ENCODE measurements around the gene FARSA. TPM values are rescaled to one million over a fixed set of nuclear protein-coding genes. Genes with fewer than 3 reads are reported as not detected.
A peak's percentile ranks its signal among the peaks of the same experiment; 100 is the strongest.

FARSA gene
- total and polyA plus RNA-seq, 2 of the 4 experiments (the other 2 are of a cell fraction) = 49.3 to 80.9 TPM

DNA sequence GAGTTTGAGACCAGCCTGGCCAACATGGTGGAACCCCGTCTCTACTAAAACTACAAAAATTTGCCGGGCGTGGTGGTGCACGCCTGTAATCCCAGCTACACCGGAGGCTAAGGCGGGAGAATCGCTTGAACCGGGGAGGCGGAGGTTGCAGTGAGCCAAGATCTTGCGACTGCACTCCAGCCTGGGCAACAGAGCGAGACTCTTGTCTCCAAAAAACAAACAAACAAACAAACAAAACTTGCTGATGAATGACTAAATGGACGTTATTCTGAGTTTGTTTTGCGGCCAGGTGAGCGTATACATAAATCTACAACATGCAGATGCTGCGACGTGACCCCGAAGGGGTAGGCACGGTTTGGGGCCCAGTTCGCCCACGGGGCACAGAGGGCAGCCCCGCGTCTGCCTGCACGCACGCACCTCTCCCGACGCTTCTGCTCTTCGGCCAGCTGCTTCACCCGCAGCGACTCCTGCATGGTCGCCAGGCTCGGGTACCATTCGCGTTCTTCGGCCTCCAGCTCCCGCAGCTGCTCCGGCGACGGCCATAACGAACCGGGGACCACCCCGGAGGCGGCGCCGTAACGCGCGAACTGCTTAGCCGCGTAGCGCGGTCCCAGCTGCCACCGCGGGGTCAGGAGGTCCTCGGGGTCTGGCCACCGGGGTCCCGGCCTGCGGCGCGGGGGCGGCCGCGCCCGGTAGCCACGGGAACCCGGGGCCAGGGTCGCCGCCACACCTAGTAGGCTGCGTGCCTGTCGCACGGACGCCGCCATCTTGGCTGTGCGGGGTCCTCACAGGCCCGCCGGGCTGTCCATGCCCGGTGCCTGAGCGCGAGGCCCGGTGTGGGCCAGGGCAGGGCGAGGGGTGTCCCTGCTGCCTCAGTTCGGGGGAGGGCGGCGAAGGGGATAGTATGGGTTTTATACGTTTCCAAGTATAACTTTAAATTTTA is 23.2 kb upstream of the FARSA start, which contains the start of gene GADD45GIP1:
Gene GADD45GIP1 (minus strand): TSS at position 778 of the 943 bp plus-strand sequence. CDS start 11 bp downstream, at position 767.
- H3K27ac ChIP-seq (ENCODE audit: insufficient read depth, low read length) = peak within 1 kb of the TSS; percentile 88
- in situ Hi-C loops (cut with MboI; ENCODE audit: low sequenced_read_pairs) (no loop called here), dilution Hi-C loops (cut with HindIII; ENCODE audit: low sequenced_read_pairs, unreplicated experiment) (no loop called here), intact Hi-C loops (cut with micrococcal nuclease) (no loop called here)
- peak within 1 kb of the TSS; percentile 84 for H3K23ac ChIP-seq (ENCODE audit: low read depth, low read length)
- H4K20me1 ChIP-seq (ENCODE audit: insufficient read depth, low read length) = peaks cover 25% of the 10 kb centered on the region; the same call in 1 of the 2 replicates
- peak within 1 kb of the TSS; percentile 71 for H3K56ac ChIP-seq (ENCODE audit: extremely low read depth, insufficient read depth, low read length)
- peak within 1 kb of the TSS; percentile 98 for H4K5ac ChIP-seq (ENCODE audit: low read depth, low read length)
- peak within 1 kb of the TSS; percentile 83 for H2AK5ac ChIP-seq (ENCODE audit: low read depth, low read length)
- peak within 1 kb of the TSS; percentile 88 for H2AK9ac ChIP-seq (replicated peaks; ENCODE audit: low read depth, low read length, poor library complexity)
- H4K8ac ChIP-seq (ENCODE audit: low read depth in 2 of 2, low read length in 2 of 2) = peak within 1 kb of the TSS; percentile 94 to 98
- H3K4me2 ChIP-seq (ENCODE audit: low read depth, low read length) = peak within 1 kb of the TSS; percentile 93
- no peaks in the 10 kb centered on the region for H3K9me3 ChIP-seq (ENCODE audit: control insufficient read depth, insufficient read depth, low read length)
- peak within 1 kb of the TSS; percentile 93 for H3K9ac ChIP-seq (ENCODE audit: low read depth, low read length)
- no peak within 1 kb of the TSS for H2BK20ac ChIP-seq (ENCODE audit: low read depth, low read length)
- peak within 1 kb of the TSS; percentile 78 for H4K91ac ChIP-seq (ENCODE audit: insufficient read depth, low read depth, low read length)
- H2BK5ac ChIP-seq (ENCODE audit: low read depth, low read length, poor library complexity, severe bottlenecking) = peak within 1 kb of the TSS; percentile 83
- peak within 1 kb of the TSS; percentile 92 for H2AFZ ChIP-seq (replicated peaks; ENCODE audit: low read length, poor library complexity)
- peak; percentile 69 for DNase-seq
- H2BK15ac ChIP-seq (ENCODE audit: low read depth, low read length) = peak within 1 kb of the TSS; percentile 29; the same call in 1 of the 3 replicates
- peaks cover 5% of the 10 kb centered on the region; the same call in 1 of the 2 replicates for H3K9me1 ChIP-seq (ENCODE audit: insufficient read depth, low read length)
- peak within 1 kb of the TSS; percentile 1; the same call in 1 of the 2 replicates for H2BK120ac ChIP-seq (ENCODE audit: low read depth, low read length)
- ChIA-PET CTCF (interaction anchor here (3.2 kb wide), 1 partner anchor 9 kb away, joined by 18 read pairs; no protein-coding TSS in a partner anchor), POLR2A (ENCODE audit: unreplicated experiment) (interaction anchor here (1.0 kb wide), 1 partner anchor 11 kb away, joined by 4 read pairs; the partner anchor contains the start of gene RAD23A)
- BruUV-seq (replicated peaks) = TSS peak; percentile 55
- WGBS, 2 experiments (ENCODE audit: extremely low coverage in 2 of 2, insufficient read length in 1 of 2) = 14% methylated on average over 28 of the region's 84 CpGs; no CpG with 5 or more reads in 1 of the 2 experiments
- H3K18ac ChIP-seq (ENCODE audit: low read depth, low read length) = peak within 1 kb of the TSS; percentile 68
- peak within 1 kb of the TSS; percentile 98 for H3K4me3 ChIP-seq (ENCODE audit: insufficient read depth, low read depth, low read length)
- H3K36me3 ChIP-seq (ENCODE audit: control insufficient read depth, insufficient read depth, low read length) = peaks cover 29% of the 10 kb centered on the region
- peaks cover 25% of the 10 kb centered on the region for H3K4me1 ChIP-seq (ENCODE audit: control insufficient read depth, insufficient read depth, low read length)
- H3K27me3 ChIP-seq (ENCODE audit: control insufficient read depth, insufficient read depth, low read length) = no peaks in the 10 kb centered on the region
- H3K14ac ChIP-seq (replicated peaks; ENCODE audit: low read depth, low read length) = peak within 1 kb of the TSS; percentile 98
- ATAC-seq (ENCODE audit: low read depth) = peak; percentile 93
- H3K4ac ChIP-seq (ENCODE audit: low read depth, low read length) = peak within 1 kb of the TSS; percentile 90
- TF ChIP-seq NFE2L2 (IDR thresholded peaks at IDR 0.05; ENCODE audit: low read depth, low read length) (no peak), USF2 (IDR thresholded peaks at IDR 0.05; ENCODE audit: low read depth, low read length) (no peak), BHLHE40 (IDR thresholded peaks at IDR 0.05; ENCODE audit: low read depth, low read length) (no peak), RAD21 (IDR thresholded peaks at IDR 0.05; ENCODE audit: low read length) (no peak), SMC3 (IDR thresholded peaks at IDR 0.05; ENCODE audit: low read depth, low read length) (no peak), POLR2A (IDR thresholded peaks at IDR 0.05; ENCODE audit: low read depth, low read length) (peak; percentile 92), CHD1 (IDR thresholded peaks at IDR 0.05; ENCODE audit: low read depth, low read length) (no peak), MXI1 (IDR thresholded peaks at IDR 0.05; ENCODE audit: borderline replicate concordance, low read depth, low read length) (peak; percentile 69; the same call in 1 of the 2 replicates), MAZ (IDR thresholded peaks at IDR 0.05; ENCODE audit: borderline replicate concordance, low read depth, low read length) (peak; percentile 54; the same call in 1 of the 2 replicates), RCOR1 (IDR thresholded peaks at IDR 0.05; ENCODE audit: insufficient replicate concordance, low read length) (no peak), RFX5 (IDR thresholded peaks at IDR 0.05; ENCODE audit: low read depth, low read length) (no peak), MAFK (IDR thresholded peaks at IDR 0.05; ENCODE audit: low read depth, low read length) (no peak)
- TF ChIP-seq, protein P1, sequence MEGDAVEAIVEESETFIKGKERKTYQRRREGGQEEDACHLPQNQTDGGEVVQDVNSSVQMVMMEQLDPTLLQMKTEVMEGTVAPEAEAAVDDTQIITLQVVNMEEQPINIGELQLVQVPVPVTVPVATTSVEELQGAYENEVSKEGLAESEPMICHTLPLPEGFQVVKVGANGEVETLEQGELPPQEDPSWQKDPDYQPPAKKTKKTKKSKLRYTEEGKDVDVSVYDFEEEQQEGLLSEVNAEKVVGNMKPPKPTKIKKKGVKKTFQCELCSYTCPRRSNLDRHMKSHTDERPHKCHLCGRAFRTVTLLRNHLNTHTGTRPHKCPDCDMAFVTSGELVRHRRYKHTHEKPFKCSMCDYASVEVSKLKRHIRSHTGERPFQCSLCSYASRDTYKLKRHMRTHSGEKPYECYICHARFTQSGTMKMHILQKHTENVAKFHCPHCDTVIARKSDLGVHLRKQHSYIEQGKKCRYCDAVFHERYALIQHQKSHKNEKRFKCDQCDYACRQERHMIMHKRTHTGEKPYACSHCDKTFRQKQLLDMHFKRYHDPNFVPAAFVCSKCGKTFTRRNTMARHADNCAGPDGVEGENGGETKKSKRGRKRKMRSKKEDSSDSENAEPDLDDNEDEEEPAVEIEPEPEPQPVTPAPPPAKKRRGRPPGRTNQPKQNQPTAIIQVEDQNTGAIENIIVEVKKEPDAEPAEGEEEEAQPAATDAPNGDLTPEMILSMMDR (conservative IDR thresholded peaks at IDR 0.05; ENCODE audit: low read depth, low read length) = no peak
- H3K79me1 ChIP-seq (ENCODE audit: low read depth in 1 of 2, low read length in 2 of 2) = peaks cover 15 to 49% of the 10 kb centered on the region in 2 experiments

Data from IMR-90 (cell line).